Measurements from ENCODE around the gene ANKRD66. TPM values are rescaled to one million over a fixed set of nuclear protein-coding genes. Genes with fewer than 3 reads are reported as not detected.

The ANKRD66 gene
- total and polyA plus RNA-seq, 2 of the 4 experiments (the other 2 are of a cell fraction), result not detected

DNA sequence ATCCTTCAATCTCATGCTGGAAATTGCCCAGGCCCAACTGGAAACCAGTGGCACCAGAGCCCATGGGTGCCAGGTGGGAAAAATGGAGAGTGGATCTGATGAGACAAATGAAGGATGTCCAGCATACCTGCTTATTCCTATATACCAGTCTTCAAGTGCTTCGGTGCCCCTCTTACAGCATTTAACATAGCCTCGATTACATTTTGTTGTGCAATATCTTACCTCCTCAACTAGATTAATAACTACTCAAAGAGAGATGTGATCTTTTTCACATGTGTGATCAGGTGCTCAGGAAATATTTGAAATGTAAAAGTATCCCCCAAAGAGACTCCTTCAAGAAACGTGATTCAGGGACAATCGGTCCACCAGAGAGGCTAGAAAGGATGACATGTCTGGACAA, 4.8 kb upstream of the ANKRD66 start:
- no peak overlapping the region for H2AK9ac ChIP-seq (replicated peaks; ENCODE audit: low read depth, low read length, poor library complexity)
- no peak overlapping the region for H3K4ac ChIP-seq (ENCODE audit: low read depth, low read length)
- H4K91ac ChIP-seq (ENCODE audit: insufficient read depth, low read depth, low read length), result no peak overlapping the region
- no peaks in the 10 kb centered on the region for H3K9me3 ChIP-seq (ENCODE audit: control insufficient read depth, insufficient read depth, low read length)
- H3K36me3 ChIP-seq (ENCODE audit: control insufficient read depth, insufficient read depth, low read length), result no peaks in the 10 kb centered on the region
- no peak overlapping the region for H3K56ac ChIP-seq (ENCODE audit: extremely low read depth, insufficient read depth, low read length)
- no peaks in the 10 kb centered on the region for H3K79me1 ChIP-seq (ENCODE audit: low read depth in 1 of 2, low read length in 2 of 2)
- no CpG with 5 or more reads among the region's 4 CpGs for WGBS, 2 experiments (ENCODE audit: extremely low coverage in 2 of 2, insufficient read length in 1 of 2)
- BruUV-seq (replicated peaks), result no TSS peak
- no peak overlapping the region for H3K27ac ChIP-seq (ENCODE audit: insufficient read depth, low read length)
- ATAC-seq (ENCODE audit: low read depth) (no peak), DNase-seq (no peak)
- no peak overlapping the region for H2BK20ac ChIP-seq (ENCODE audit: low read depth, low read length)
- H3K18ac ChIP-seq (ENCODE audit: low read depth, low read length), result no peak overlapping the region
- TF ChIP-seq, protein P1, sequence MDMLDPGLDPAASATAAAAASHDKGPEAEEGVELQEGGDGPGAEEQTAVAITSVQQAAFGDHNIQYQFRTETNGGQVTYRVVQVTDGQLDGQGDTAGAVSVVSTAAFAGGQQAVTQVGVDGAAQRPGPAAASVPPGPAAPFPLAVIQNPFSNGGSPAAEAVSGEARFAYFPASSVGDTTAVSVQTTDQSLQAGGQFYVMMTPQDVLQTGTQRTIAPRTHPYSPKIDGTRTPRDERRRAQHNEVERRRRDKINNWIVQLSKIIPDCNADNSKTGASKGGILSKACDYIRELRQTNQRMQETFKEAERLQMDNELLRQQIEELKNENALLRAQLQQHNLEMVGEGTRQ (IDR thresholded peaks at IDR 0.05; ENCODE audit: low read depth, low read length), result no peak
- TF ChIP-seq RFX5 (IDR thresholded peaks at IDR 0.05; ENCODE audit: low read depth, low read length) (no peak), RAD21 (IDR thresholded peaks at IDR 0.05; ENCODE audit: low read length) (no peak), RCOR1 (IDR thresholded peaks at IDR 0.05; ENCODE audit: insufficient replicate concordance, low read length) (no peak), CEBPB (IDR thresholded peaks at IDR 0.05; ENCODE audit: low read depth, low read length) (0 out of 2 replicates have a peak, but pooled peaks have one; percentile 27), CTCF (conservative IDR thresholded peaks at IDR 0.05; ENCODE audit: low read depth, low read length) (no peak)
- no peaks in the 10 kb centered on the region for H3K9me1 ChIP-seq (ENCODE audit: insufficient read depth, low read length)
- no peaks in the 10 kb centered on the region for H3K27me3 ChIP-seq (ENCODE audit: control insufficient read depth, insufficient read depth, low read length)
- no peak overlapping the region for H3K4me2 ChIP-seq (ENCODE audit: low read depth, low read length)
- no peak overlapping the region for H2BK5ac ChIP-seq (ENCODE audit: low read depth, low read length, poor library complexity, severe bottlenecking)
- POLR2A ChIA-PET (ENCODE audit: unreplicated experiment), result no interaction called here
- no peak overlapping the region for H3K9ac ChIP-seq (ENCODE audit: low read depth, low read length)
- no peak overlapping the region for H4K5ac ChIP-seq (ENCODE audit: low read depth, low read length)
- no peak overlapping the region for H3K14ac ChIP-seq (replicated peaks; ENCODE audit: low read depth, low read length)
- H3K4me3 ChIP-seq (ENCODE audit: insufficient read depth, low read depth, low read length), result no peak overlapping the region
- H4K8ac ChIP-seq (ENCODE audit: low read depth in 2 of 2, low read length in 2 of 2), result no peak overlapping the region
- no peaks in the 10 kb centered on the region for H4K20me1 ChIP-seq (ENCODE audit: insufficient read depth, low read length)
- H2AK5ac ChIP-seq (ENCODE audit: low read depth, low read length), result no peak overlapping the region
- no peaks in the 10 kb centered on the region for H3K4me1 ChIP-seq (ENCODE audit: control insufficient read depth, insufficient read depth, low read length)
- H2AFZ ChIP-seq (replicated peaks; ENCODE audit: low read length, poor library complexity), result no peak overlapping the region
- dilution Hi-C loops (cut with HindIII; ENCODE audit: low sequenced_read_pairs, unreplicated experiment), result no loop called here
- in situ Hi-C loops (cut with MboI; ENCODE audit: low sequenced_read_pairs), result no loop called here
- intact Hi-C loops (cut with micrococcal nuclease), result no loop called here
- no peak overlapping the region for H2BK120ac ChIP-seq (ENCODE audit: low read depth, low read length)
- no peak overlapping the region for H3K23ac ChIP-seq (ENCODE audit: low read depth, low read length)
- no peak overlapping the region for H2BK15ac ChIP-seq (ENCODE audit: low read depth, low read length)
- CTCF ChIA-PET, result no interaction called here
